HEK293T (cell line): ENCODE measurements around the gene LRRC27.

Source experiments
- ARNT ChIP-seq: fragments of 450-650 bp; IDR thresholded peaks from 2 replicates; pipeline ENCODE4 v1.6.1; 2017; ENCODE audit warnings: mild to moderate bottlenecking
- CTBP1 ChIP-seq: fragments of 450-650 bp; IDR thresholded peaks from 2 replicates; pipeline ENCODE4 v1.6.1; 2016; ENCODE audit warnings: borderline replicate concordance
- FOXM1 ChIP-seq: fragments of 450-650 bp; IDR thresholded peaks from 2 replicates; pipeline ENCODE4 v1.6.1; 2017; ENCODE audit warnings: mild to moderate bottlenecking, borderline replicate concordance

- TF ChIP-seq CTBP1 (no peak), ARNT (no peak), FOXM1 (no peak)
Observed at GRCh38 chr10:132401401-132402118, 69.6 kb downstream of the LRRC27 start.
